ENCODE measurements around the gene NPTXR.

The NPTXR gene

DNA sequence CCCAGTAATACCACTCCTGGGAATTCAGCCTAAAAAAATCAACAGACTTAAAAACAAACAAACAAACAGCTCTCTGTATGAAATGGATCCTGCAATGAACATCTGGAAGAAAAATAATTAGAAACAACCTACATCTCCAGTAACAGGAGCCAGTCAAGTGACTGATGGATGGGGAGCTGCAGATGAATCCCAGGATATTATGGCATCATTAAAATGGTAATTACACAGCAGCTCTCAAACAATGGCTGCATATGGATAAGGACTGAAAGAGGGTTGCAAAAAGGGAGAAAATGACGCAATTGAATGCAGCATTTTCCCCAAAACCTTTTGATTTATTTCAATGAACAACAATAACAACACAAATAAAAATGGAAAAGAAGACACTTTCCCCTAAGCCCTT lies 4.1 kb downstream of the NPTXR start:
- no peak for DNase-seq (ENCODE audit: low read depth)
- TF ChIP-seq, protein P1, sequence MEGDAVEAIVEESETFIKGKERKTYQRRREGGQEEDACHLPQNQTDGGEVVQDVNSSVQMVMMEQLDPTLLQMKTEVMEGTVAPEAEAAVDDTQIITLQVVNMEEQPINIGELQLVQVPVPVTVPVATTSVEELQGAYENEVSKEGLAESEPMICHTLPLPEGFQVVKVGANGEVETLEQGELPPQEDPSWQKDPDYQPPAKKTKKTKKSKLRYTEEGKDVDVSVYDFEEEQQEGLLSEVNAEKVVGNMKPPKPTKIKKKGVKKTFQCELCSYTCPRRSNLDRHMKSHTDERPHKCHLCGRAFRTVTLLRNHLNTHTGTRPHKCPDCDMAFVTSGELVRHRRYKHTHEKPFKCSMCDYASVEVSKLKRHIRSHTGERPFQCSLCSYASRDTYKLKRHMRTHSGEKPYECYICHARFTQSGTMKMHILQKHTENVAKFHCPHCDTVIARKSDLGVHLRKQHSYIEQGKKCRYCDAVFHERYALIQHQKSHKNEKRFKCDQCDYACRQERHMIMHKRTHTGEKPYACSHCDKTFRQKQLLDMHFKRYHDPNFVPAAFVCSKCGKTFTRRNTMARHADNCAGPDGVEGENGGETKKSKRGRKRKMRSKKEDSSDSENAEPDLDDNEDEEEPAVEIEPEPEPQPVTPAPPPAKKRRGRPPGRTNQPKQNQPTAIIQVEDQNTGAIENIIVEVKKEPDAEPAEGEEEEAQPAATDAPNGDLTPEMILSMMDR (IDR thresholded peaks at IDR 0.05; ENCODE audit: control insufficient read depth, extremely low read depth, insufficient read depth), result no peak

DNA sequence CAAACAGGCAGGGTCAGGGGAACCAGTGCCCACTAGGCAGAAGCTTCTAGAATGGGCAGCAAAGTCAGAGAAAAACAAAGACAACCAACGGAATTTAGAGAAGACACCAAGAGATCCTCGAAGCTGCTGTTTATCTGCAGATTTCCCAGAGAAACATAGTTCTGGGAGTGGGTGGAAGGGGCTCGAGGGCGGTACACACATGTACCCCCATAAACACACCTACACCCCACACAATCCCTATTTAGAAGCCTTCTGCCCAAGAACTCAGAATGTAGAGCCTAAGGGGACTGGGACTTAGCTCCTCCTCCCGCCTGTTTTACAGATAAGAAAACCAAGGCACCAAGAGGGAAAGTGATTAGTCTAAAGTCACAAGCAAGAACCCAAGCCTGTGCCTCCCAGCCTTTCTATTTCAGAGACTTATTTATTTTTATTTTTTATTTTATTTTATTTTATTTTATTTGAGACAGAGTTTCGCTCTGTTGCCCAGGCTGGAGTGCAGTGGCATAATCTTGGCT lies 6.4 kb downstream of the NPTXR start:
- no peak overlapping the region for H3K4me3 ChIP-seq (ENCODE audit: low read depth, low read length)
- no peak for DNase-seq (ENCODE audit: low read depth)
- TF ChIP-seq, protein P1 (IDR thresholded peaks at IDR 0.05; ENCODE audit: control insufficient read depth, extremely low read depth, insufficient read depth), result no peak

More for the DNA sequence above, 4.1 kb downstream of the NPTXR start:
- H3K4me3 ChIP-seq (ENCODE audit: low read depth, low read length), result no peak overlapping the region

DNA sequence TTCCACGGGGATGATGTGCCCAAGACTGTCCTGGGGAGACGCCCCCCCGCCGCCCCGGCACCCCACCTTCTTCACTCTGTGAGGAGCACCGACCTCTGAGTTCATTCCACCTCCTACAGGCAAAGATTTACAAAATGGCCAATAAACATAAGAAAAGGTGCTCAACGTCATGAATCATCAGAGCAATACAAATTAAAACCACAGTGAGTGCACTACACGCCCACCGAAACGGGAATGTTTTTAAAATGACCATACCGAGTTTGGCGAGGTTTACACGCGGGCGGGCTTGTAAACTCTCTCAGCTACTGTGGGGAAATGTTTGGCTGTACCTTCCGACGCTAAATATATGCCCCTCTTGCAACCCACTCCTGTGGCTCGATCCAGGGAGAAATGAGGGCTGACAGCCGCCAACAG lies 7.9 kb downstream of the NPTXR start:
- DNase-seq (ENCODE audit: low read depth), result no peak
- TF ChIP-seq, protein P1 (IDR thresholded peaks at IDR 0.05; ENCODE audit: control insufficient read depth, extremely low read depth, insufficient read depth), result no peak
- H3K4me3 ChIP-seq (ENCODE audit: low read depth, low read length), result no peak overlapping the region

DNA sequence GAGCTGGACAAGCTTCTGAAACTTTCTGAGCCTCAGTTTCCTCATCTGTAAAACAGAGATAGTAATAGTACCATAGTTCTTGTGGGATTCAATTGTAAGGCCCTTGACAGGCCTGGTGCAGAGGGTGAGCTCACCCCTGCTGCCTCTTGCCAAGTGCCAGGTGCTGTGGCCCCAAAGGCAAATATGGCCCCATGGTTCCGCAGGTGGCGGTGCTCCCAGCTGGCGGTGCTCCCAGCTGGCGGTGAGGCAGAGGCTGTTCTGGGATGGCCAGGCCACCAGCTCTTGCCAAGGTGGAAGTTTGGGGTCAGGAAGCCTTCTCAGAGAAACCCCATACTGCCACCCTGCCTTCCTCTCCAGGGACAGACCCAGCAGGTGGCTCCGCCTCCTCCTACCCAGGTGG lies 8.8 kb downstream of the NPTXR start:
- no peak for DNase-seq (ENCODE audit: low read depth)
- TF ChIP-seq, protein P1 (IDR thresholded peaks at IDR 0.05; ENCODE audit: control insufficient read depth, extremely low read depth, insufficient read depth), result no peak
- H3K4me3 ChIP-seq (ENCODE audit: low read depth, low read length), result no peak overlapping the region

DNA sequence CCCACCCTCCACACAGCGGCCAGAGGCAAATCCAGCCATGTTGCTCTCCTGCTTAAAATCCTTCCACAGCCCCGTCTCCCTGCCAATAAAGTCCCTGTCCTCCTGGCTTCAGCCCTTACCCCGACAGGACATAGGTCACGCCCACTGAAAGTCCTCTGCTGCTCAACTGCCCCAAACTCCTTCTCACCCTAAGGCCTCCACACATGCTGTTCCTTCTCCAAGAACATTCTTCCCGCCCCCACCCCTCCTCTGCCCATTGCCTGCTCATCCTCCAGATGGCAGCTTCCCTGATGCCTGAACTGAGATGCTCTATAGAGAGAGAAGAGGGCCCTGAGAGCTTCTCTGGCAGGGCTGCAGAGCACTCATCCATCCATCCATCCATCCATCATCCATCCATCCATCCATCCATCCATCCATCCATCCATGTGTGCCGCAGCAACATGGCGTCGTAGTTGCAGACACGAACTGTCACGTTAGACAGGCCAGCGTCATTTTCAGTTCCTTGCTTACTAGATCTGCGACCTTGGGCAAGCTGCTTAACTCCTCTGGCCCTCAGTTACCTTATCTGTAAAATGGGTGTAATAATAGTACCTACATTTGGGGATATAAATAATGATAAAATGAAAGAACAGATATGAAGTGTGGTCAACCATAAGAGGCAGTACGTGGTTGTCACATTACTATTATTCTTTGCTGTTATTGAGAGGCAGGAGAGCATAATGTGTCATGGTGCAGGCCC lies 9.4 kb downstream of the NPTXR start:
- no peak overlapping the region for H3K4me3 ChIP-seq (ENCODE audit: low read depth, low read length)
- no peak for DNase-seq (ENCODE audit: low read depth)
- TF ChIP-seq, protein P1 (IDR thresholded peaks at IDR 0.05; ENCODE audit: control insufficient read depth, extremely low read depth, insufficient read depth), result no peak

DNA sequence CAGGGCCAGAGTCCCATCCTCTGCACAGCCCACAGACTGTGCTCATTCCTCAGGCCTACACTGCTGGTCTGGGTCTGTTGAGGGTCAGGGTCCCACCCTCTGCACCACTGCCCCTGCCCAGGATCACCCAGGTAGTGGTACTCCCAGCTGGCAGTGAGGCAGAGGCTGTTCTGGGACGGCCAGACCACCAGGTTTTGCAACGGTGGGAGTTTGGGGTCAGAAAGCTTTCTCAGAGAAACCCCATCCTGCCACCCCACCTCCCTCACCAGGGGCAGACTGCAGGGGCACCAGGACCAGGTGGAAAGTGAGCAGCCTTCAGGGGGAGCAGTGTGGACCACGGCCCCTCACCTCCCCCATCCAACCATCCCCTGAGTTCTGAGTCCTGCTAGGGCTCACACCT lies 10.8 kb downstream of the NPTXR start:
- no peak for DNase-seq (ENCODE audit: low read depth)
- TF ChIP-seq, protein P1 (IDR thresholded peaks at IDR 0.05; ENCODE audit: control insufficient read depth, extremely low read depth, insufficient read depth), result no peak
- no peak overlapping the region for H3K4me3 ChIP-seq (ENCODE audit: low read depth, low read length)

Measured in LNCaP clone FGC (cell line).